Stimulated activated CD4-positive, alpha-beta T cell treated with anti-CD3 and anti-CD28 coated beads, Interleukin-1b, Interleukin-23, amount 100 ng/mL, for 4 hours (primary cell): ENCODE results near the gene SAP30BP.

ENCODE experiments used
- DNase-seq, 2 donors: peaks; one replicate each; pipeline ENCODE4 v3.0.0-alpha.2; 2020; ENCODE audit warnings: low read depth in 2 of 2

Gene SAP30BP

DNA sequence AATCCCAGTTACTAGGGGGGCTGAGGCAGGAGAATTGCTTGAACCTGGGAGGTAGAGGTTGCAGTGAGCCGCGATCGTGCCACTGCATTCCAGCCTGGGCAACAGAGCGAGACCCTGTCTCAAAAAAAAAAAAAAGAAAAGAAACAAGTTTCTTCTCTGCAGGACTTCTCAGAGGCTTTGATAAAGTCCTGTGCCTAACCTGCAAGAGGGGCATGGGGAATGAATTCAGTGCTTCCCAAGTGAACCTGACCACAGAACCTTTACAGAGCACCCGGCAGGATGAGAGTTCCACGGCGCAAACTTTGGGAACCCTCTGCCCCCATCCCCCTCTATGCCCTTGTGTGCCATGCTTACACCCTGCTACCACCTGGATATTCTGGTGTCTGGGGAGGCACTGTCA, 72.0 kb downstream of the SAP30BP start:
- DNase-seq, result no peak

DNA sequence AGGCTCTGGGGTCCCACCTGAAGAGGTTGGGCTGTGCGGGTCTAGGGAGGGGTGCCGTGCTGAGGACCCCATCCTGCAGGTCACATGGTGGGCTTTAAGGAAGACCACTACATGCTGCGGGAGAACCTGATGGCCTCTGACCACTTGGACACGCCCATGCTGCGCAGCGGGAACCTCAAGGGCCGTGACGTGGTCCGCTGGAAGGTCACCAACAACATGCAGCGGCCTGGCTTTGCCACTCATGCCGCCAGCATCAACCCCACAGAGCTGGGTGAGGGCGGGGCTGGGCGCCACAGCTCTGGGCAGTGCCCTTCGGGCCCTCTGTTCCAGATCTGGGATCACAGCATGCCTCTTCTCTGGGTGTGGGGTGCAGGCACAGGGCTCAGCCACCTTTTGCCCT, 72.7 kb downstream of the SAP30BP start:
- DNase-seq, result no peak

DNA sequence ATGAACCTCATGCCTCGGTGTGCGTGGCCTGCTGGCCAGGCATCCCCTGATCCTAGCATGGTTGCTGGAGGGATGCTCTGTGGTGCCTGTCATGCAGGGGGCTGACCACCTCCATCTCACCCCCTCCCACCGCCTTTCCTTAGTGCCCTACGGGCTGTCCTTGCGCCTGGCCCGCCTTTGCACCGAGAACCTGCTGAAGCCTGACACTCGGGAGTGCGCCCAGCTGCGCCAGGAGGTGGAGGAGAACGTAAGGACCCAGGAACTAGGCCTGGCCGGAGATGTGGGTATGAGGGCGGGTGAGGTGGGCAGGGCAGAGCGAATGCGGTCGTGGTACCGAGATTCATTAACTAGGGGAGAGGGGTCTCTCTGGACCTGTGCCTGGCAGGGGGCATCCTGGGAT, 73.1 kb downstream of the SAP30BP start:
- no peak for DNase-seq

DNA sequence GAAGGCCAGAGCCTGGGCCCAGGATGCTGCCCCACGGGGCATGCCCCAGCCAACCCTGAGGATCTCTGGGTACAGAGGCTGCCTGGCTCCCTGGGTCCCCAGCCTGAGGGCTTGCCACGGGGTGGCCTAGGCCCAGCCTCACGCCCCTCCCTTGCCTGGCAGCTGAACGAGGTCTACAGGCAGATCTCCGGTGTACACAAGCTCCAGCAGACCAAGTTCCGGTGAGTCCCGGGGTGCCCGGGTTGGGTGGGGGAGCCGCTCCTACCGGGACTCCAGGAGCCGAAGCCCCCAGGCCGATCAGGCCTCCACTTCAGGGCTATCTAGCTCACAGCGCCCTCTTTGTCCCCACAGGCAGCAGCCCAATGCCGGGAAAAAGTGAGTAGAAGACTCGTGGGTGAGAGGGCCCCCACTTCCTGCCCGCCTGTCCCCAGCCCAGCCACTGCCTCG, 73.5 kb downstream of the SAP30BP start:
- DNase-seq, result no peak

DNA sequence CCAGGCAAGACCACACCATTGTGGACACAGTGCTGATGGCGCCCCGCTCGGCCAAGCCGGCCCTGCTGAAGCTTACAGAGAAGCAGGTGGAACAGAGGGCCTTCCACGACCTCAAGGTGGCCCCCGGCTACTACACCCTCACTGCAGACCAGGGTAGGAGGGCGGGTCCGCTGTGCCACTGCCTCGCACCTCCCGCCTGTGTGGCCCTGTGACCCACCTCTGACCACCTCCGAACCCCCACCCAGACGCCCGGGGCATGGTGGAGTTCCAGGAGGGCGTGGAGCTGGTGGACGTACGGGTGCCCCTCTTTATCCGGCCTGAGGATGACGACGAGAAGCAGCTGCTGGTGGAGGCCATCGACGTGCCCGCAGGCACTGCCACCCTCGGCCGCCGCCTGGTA, 75.2 kb downstream of the SAP30BP start:
- no peak for DNase-seq

DNA sequence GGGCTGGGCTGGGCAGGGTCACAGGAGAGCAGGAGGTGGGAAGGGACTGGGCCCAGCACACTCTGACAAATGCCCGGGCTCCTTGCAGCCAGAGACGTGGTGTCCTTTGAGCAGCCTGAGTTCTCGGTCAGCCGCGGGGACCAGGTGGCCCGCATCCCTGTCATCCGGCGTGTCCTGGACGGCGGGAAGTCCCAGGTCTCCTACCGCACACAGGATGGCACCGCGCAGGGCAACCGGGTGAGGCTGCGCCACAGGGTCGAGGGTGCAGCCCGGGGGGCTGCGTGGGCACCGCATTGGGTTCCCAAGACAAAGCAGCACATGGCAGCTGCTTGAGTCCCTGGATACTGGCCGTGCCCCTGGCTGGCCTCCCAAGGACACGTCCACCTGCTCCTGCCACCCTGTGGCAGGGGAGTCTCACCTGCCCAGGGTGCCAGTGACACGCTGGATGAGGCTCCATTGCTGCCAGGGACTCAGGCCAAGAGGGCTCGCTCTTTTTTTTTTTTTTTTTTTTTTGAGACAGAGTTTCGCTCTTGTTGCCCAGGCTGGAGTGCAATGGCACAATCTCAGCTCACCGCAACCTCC, 76.6 kb downstream of the SAP30BP start:
- DNase-seq, result no peak

DNA sequence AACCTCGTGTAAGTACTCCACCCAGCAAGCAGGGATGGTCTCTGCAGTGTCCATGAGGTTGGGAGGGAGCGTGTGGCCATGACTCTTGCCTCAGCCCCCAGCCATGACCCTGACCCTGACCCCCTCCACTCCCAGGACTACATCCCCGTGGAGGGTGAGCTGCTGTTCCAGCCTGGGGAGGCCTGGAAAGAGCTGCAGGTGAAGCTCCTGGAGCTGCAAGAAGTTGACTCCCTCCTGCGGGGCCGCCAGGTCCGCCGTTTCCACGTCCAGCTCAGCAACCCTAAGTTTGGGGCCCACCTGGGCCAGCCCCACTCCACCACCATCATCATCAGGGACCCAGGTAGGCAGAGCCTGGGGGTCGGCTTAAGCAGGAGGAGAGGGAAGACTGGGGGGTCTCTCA, 81.6 kb downstream of the SAP30BP start:
- DNase-seq, result no peak

DNA sequence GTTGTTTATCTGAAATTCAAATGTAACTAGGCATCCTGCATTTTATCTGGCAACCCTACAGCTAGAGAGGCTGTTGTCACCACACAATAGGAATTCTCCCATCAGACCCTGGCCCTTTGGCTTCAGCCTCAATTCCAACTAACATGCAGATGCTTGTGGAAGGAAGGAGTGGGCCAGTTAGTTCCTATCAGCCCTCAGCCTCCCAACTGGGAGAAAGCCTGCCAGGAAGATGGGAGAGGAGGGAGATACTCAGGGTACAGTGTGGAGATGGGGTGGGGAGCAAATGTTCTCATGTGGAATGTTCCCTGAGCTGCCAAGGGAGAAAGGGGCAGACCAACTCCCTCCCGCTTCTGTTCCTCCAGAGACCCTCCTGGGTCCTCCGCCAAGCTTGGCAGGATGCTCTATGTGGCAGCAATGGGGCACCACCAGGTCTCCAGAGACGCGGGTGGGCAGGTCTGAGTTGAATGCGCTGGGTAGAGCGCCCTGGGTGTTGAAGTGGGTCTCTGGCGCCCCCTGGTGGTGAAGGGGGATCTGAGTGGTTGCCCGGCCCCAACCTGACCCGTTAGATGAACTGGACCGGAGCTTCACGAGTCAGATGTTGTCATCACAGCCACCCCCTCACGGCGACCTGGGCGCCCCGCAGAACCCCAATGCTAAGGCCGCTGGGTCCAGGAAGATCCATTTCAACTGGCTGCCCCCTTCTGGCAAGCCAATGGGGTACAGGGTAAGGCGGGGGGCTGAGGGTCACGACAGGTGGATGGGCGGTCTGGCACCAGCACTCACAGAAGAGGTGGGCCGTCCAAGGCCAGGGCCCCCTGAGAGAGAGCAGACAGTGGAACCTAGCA, 82.6 kb downstream of the SAP30BP start:
- DNase-seq, result peak; percentile 90 to 92

DNA sequence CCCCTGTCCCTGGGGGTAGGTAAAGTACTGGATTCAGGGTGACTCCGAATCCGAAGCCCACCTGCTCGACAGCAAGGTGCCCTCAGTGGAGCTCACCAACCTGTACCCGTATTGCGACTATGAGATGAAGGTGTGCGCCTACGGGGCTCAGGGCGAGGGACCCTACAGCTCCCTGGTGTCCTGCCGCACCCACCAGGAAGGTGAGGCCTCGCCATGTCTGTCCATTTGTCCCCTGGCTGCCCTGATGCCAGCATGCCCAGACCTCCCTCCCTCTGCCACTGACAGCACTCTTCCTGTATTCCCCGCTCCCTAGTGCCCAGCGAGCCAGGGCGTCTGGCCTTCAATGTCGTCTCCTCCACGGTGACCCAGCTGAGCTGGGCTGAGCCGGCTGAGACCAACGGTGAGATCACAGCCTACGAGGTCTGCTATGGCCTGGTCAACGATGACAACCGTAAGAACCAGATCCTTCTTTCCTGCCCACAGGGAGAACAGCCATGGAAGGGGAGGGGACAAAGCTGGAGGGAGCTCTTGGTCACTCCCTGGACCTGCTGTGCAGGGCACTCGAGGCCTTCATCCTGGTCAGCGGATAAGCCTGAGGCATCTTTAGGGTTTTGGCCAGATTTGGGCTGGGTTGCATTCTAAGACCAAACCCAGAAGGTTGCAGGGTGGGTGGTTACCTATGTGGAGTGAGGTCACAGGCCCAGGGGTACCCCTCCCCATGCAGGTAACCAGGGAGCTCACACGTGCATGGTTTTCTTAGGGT, 83.7 kb downstream of the SAP30BP start:
- no peak for DNase-seq

DNA sequence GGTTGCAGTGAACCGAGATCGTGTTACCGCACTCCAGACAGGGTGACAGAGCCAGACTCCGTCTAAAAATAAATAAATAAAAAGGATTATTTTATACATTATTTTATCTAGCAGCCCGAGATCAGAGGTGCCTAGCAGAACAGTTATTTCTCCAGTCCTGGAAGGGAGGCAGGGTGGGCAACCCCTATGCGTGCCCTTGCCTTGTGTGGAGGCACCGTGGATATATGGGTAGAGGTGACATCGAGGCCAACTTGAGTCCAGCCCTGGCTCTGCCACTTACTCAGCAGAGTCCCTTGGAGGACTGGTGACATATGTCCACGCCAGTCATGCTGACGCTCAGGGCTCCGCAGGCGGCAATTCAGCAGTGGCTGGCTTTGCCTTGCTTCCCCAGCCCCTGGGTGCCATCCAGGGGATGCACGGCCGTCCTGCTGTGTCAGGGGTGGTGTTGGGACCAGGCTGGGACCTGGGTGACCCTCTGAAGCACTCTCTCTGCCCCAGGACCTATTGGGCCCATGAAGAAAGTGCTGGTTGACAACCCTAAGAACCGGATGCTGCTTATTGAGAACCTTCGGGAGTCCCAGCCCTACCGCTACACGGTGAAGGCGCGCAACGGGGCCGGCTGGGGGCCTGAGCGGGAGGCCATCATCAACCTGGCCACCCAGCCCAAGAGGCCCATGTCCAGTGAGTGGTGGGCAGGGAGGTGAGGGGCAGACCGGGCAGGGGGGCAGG, 84.7 kb downstream of the SAP30BP start:
- no peak for DNase-seq

DNA sequence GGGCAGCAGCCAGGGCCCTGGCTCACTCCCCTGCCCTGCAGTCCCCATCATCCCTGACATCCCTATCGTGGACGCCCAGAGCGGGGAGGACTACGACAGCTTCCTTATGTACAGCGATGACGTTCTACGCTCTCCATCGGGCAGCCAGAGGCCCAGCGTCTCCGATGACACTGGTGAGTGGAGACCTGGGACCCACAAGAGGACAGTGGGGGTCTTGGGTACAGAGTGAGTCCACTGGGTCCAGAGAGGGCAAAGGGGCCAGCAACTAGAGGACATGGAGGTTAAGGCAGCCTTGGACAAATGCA, 85.2 kb downstream of the SAP30BP start:
- DNase-seq, result no peak

DNA sequence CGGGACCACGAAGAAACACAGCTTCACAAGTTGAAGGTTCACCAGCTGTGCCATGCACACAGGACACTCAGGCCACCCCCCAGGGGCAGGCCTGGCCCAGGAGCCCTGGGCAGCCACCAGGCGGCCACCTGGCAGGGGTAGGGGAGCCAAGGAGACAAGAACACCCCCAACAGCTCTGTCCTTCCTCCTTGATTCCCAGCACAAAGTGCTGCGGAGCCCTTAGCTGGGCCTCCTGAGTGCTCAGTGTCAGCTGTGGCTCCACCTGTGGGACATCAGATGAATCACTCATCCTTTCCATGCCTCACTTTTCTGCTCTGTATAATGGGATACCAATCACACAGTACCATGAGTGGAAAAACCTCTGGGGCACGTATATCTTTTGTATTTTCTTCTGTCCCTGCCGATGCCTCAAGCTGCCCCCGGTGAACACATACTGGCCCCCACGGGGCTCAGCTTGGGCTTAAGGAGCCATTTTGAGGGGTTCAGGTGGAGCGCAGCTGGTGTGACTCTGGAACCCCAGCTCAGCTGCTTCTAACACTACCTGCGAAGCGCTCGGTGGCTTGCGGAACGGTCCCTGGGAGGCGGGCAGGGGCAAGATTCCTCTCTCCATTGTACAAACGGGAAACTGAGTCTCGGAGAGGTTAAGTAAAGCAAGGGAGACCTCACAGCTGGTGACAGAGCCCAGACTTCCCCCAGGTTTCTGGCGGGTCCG, 85.8 kb downstream of the SAP30BP start:
- DNase-seq, result no peak

DNA sequence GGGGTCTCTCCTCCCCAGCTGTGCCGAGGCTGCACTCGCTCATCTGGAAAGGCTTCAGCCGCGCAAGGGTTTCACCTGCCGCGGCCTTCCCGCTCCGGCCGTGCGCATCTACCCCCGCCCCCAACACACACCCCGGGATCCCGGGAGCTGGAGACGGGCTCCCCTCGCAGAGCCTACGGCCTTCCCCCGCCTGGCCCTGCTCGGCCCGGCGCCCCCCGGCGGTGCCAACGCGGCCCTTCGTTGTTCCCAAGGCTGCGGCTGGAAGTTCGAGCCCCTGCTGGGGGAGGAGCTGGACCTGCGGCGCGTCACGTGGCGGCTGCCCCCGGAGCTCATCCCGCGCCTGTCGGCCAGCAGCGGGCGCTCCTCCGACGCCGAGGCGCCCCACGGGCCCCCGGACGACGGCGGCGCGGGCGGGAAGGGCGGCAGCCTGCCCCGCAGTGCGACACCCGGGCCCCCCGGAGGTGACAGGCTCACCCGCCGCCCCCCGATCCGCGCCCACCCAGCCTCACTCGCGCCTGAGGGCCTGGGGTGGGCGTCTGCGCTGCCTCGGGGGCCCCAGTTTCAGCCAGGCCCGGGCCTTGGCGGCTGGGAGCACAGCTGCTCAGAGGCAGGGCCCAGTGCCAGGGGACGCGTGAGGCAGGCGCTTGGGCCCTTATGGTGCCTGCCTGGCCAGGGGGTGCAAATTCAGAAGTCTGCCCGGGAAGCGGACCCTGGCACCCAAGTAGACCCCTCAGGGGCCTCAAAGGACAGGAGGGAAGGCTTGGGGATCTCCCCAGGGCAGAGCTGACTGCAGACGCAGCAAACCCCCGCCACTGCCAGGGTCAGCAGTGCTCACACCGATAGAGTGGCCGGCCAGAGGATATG, 86.6 kb downstream of the SAP30BP start:
- DNase-seq, result peak; percentile 62 to 72

DNA sequence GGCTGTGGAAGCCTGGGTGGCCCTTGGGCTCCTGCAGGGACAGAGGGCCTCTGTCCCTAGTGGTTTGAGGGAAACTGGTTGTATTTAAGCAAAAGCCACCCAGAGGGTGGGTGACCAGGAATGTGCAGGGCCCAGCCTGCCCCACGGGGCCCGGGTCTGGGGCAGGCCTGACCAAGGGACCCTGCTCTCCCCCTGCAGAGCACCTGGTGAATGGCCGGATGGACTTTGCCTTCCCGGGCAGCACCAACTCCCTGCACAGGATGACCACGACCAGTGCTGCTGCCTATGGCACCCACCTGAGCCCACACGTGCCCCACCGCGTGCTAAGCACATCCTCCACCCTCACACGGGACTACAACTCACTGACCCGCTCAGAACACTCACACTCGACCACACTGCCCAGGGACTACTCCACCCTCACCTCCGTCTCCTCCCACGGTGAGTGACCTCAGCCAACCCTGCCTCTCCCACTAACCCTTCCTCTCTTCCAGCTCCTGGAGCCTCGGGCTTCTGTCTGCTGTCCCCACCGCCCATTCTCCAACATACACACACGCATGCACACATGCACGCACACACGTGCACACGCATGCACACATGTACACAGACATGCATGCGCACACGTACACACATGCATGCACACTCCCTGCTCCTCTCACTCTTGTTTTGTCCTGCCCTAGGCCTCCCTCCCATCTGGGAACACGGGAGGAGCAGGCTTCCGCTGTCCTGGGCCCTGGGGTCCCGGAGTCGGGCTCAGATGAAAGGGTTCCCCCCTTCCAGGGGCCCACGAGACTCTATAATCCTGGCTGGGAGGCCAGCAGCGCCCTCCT, 87.5 kb downstream of the SAP30BP start:
- DNase-seq, result no peak

DNA sequence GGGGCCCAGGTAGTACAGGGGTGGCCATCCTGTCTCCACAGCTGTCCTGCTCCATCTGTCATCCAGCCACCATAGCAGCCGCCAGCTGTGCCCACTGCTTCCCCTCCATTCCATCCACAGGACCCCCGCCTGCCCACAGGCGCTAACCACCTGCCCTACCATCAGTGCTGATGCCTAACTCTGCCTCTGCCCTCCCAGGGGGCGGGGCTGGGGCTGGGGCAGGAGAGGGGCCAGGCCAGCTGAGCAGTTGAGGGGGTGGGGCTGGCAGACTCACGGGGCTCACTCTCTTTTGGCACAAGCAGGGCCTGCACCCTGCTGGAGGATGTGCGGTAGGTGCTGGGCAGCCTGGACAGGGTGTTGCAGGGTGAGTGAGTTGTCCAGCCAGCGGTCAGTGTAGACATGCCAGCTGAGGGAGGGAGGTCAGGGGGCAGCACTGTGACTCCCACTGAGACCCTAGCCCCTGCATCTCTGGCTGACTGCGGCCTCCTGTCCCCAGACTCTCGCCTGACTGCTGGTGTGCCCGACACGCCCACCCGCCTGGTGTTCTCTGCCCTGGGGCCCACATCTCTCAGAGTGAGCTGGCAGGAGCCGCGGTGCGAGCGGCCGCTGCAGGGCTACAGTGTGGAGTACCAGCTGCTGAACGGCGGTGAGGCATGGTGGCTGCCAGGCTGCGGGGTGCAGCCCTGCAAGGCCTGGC, 88.2 kb downstream of the SAP30BP start:
- DNase-seq, result no peak

DNA sequence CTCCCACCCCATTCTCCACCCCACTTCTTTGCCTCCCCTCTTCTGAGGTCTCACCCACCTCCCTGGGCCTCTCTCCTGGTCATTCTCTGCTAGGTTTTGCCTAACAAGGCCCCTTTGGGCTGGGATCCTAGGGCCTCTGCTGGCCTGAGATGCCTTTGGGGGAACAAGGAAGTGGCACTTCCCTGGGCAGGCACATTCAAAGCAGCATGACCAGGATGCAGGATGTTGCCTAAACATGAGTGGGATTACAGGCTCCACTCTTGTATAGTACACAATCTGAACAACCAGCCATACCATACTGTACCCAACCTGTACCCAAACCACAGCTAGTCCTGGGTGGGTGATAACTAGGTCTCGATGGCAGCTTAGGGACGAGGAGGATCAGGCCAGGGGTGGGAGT, 88.9 kb downstream of the SAP30BP start:
- DNase-seq, result no peak

DNA sequence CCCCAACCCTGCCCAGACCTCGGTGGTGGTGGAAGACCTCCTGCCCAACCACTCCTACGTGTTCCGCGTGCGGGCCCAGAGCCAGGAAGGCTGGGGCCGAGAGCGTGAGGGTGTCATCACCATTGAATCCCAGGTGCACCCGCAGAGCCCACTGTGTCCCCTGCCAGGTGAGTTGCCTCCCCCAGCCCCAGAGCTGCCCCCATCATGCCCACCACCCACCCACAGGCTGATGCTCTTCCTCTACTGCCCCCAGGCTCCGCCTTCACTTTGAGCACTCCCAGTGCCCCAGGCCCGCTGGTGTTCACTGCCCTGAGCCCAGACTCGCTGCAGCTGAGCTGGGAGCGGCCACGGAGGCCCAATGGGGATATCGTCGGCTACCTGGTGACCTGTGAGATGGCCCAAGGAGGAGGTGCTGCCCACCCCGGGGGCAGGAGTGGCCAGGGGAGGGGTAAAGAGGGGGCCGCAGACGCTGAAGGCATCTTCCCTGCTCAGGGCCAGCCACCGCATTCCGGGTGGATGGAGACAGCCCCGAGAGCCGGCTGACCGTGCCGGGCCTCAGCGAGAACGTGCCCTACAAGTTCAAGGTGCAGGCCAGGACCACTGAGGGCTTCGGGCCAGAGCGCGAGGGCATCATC, 89.4 kb downstream of the SAP30BP start:
- no peak for DNase-seq

DNA sequence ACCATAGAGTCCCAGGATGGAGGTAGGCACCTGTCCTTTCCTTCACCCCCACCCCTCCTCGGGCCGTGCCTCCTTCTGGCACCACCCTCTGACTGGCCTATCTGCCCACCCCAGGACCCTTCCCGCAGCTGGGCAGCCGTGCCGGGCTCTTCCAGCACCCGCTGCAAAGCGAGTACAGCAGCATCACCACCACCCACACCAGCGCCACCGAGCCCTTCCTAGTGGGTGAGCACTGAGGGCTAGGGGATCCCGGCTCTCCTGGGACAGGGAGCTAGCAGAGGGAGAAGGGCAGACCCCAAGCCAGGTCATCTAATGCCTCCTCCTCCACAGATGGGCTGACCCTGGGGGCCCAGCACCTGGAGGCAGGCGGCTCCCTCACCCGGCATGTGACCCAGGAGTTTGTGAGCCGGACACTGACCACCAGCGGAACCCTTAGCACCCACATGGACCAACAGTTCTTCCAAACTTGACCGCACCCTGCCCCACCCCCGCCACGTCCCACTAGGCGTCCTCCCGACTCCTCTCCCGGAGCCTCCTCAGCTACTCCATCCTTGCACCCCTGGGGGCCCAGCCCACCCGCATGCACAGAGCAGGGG, 90.0 kb downstream of the SAP30BP start:
- DNase-seq, result no peak
